ENCODE measurements around the gene CLDN12.

DNA sequence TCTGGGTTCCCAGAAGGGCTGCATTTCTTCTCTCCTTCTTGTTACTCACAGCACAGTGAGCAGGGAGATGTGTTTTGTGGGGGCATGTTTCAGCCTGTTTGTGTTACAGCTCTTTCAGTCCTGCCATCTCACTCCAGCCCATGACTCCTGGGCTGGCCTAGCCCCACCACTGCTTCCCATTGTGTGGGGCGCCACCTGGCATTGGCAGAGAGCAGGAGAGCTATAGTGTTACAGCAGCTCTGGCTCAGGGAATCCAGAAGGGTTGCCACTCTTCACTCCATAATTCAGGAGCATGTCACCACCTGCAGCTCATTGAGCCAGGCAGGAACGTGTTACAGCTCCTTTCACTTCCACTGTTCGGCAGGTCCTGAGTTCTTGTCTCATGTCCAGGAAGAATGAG, 30.0 kb downstream of the CLDN12 start:
- TF ChIP-seq CTCF (conservative IDR thresholded peaks at IDR 0.05; ENCODE audit: low read length) = no peak
- no peak for TF ChIP-seq EZH2phosphoT487 (IDR thresholded peaks at IDR 0.05; ENCODE audit: borderline replicate concordance)

All from Loucy (cell line).